Uterus (tissue), 2 donors: ENCODE measurements around the gene NPTX1.

Experiments used
- POLR2A ChIP-seq, 2 donors: fragments of 450-650 bp; IDR thresholded peaks; one replicate each; pipeline ENCODE4 v1.6.1; 2016; ENCODE audit warnings: antibody characterized with exemption in 2 of 2, mild to moderate bottlenecking in 1 of 2, moderate library complexity in 1 of 2
- TF ChIP-seq, protein P1 (sequence below), 4 experiments: fragments of 200-600 bp in 2 of 4; fragments of 450-650 bp in 2 of 4; sonication (generic) in 2 of 4; IDR thresholded peaks; one replicate each; pipeline ENCODE4 v1.5.1; 2016 to 2019; ENCODE audit warnings: antibody characterized with exemption in 4 of 4, mild to moderate bottlenecking in 2 of 4, moderate library complexity in 1 of 4

DNA sequence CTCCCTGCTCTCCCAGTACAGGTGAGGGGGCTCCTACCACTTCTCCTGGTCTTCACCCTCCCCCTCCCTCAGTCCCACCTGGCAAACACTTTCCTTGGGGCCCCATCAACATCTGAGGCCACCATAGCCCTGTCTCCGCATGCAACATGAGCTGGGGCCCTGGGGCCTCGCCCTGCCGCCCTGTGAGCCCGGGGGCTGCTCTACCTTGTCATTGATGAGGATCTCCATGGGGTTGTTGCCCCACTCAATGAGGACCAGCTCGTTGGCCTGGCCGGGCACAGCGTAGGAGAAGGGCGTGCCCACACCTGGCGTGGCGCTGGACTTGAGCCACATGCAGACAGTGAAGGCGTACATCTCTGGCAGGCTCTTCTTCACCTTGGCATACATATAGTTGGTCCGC is 3.4 kb downstream of the NPTX1 start:
- no peak for TF ChIP-seq POLR2A (IDR thresholded peaks at IDR 0.05)
- TF ChIP-seq, protein P1, sequence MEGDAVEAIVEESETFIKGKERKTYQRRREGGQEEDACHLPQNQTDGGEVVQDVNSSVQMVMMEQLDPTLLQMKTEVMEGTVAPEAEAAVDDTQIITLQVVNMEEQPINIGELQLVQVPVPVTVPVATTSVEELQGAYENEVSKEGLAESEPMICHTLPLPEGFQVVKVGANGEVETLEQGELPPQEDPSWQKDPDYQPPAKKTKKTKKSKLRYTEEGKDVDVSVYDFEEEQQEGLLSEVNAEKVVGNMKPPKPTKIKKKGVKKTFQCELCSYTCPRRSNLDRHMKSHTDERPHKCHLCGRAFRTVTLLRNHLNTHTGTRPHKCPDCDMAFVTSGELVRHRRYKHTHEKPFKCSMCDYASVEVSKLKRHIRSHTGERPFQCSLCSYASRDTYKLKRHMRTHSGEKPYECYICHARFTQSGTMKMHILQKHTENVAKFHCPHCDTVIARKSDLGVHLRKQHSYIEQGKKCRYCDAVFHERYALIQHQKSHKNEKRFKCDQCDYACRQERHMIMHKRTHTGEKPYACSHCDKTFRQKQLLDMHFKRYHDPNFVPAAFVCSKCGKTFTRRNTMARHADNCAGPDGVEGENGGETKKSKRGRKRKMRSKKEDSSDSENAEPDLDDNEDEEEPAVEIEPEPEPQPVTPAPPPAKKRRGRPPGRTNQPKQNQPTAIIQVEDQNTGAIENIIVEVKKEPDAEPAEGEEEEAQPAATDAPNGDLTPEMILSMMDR (IDR thresholded peaks at IDR 0.05): no peak
